GM04503 (cell line): ENCODE data around the gene C22orf31.

Experiments
- DNase-seq: peaks from one replicate; pipeline ENCODE4 v3.0.0-alpha.2; 2012; ENCODE audit warnings: low read depth

Gene C22orf31

DNA sequence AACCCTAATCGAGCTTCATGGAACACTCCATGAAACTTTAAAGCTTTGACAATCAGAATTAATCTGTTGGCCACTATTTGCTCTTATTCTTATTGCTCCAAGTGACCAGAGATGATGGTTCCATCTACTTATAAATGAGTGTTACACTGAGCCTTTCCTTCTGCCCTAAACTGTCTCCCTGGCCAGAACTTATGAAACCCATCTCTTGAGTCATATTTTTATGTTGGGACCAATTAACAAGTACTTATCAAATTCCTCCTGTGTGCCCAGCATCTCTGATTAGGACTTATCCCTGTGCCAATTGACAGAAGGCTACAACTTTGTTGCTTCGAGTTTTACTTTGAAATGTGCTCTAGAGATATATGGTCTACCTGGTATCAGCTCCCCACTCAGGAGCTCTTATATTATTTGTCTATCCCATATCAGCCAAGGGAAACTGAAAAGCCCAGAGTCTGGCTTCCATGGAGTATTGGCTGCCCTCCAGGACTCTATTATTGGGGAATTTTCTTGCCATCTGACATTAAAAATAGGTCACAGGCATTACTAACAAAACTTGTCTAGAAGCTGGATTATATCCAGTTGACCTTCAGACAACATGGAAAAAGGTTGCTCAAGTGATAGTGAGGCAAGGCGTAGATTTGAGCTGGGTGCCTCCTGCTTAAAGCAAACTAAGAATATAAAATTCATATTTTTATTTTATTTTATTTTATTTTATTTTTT, 20.0 kb upstream of the C22orf31 start:
- no peak for DNase-seq

DNA sequence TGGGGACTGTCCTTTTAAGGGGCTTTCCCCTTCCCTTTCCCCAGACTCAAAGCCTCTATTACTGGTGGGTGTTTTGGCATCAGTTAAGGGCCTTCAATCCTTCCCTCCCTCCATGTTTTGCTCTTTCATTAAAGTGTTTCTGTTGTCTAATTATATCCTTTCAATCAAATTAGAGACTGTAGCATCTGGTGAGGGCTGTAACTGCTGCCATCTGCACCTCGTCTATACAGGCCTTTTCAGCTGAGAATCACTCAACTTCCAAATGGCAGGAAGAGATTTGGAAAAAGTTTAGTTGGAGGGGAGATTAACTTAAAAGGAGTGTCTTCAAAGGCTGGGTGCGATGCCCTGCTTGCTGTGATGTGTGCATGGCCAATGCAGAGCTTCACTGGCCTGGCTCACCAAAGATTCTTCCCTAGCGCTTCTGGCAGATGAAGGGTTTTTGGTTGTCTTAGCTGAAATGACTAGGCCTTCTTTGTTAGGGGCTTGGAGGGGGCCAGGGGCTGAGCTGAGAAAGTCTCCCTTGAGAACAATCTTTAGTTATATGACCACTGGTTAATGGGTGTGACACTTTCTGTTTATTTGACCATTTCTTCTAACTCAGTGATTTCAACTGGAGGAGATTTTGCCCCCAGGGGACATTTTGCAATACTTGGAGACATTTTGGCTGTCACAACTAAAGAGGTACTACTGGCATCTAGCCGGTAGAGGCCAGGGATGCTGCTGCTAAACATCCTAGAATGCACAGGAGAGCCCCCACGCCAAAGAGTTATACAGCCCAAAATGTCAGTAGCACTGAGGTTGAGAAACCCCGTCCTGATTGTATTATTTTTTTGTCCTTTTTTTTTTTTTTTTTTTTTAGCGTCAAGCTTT, 18.7 kb upstream of the C22orf31 start:
- no peak for DNase-seq

DNA sequence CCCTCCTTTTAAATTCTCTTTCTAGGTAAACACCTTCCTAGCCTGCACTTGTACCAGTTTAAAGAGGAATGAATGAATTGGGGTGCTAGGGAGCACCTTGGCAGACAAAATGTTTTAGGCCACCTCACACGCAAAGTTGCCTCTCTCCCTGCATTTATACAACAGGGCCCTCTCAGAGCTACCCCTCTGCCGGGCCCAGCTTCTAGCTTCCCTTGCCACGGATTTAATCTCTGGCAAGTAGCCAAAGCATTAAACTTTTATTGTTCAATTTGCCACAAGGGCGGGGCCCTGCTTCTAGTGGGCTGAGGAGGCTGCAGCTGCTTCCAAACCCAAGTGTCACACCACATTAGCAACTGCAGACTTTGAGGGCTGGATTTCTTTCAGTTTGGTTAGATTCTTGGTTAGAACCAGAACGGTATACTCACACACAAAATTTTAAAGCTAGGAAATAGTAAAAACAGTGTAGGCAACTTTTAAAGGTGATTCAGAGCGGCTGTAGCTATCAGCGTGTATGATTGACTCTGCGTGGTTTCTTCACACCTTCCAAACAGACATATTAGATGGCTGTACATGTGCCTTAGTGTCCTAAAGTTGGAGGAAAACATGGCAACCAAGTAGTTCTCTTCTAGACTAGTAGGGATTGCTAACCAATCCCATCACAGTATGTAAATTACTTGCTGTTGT, 17.7 kb upstream of the C22orf31 start:
- DNase-seq: no peak

DNA sequence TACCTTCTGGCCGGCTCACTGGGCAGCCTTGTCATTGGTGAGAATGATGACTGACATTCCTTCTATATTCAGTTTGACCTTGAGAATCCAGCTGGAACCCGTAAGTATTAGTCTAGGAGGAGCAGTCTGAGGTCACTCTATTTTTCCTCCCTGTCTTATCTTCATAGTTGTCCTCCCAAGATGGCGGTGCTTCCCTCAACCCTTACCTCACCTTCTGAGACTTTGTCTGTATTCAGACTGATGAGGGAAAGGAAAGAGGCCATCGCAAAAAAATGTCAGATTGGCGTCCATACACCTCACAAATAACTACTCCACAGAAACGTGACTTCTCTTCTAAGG, 17.2 kb upstream of the C22orf31 start:
- no peak for DNase-seq

DNA sequence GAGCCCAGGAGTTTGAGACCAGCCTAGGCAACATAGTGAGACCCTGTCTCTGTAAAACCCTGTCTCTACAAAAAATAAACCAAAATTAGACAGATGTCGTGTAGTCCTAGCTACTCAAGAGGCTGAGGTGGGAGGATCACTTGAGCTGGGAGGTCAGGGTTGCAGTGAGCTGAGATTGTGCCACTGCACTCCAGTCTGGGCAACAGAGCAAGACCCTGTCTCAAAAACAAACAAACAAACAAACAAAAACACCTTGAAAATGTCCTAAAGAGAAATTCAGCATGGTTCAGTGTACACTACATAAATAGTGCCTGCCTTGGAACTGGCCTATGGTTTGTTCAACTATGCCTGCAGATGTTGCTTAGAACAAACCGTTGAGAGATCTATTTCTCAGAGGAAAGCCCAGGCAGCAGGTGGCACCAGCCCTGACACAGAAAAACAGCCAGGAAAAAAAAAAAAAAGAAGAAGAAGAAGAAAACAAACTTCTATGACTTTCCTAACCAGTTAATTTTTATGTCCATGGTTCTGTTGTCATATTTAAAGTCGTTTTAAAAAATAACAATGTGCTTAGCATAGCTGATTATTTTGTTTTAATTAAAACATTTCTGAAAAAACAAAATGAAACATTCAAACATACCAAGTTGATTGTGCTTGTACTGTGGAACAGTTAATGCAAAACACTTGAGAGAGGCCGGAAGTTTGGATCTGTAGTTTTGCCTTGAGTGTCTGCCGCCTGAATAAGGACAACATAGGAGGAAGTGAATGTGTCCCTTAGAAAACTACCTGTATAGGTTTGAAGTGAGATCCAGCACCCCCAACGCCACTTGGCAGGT, 16.6 kb upstream of the C22orf31 start:
- DNase-seq: no peak

DNA sequence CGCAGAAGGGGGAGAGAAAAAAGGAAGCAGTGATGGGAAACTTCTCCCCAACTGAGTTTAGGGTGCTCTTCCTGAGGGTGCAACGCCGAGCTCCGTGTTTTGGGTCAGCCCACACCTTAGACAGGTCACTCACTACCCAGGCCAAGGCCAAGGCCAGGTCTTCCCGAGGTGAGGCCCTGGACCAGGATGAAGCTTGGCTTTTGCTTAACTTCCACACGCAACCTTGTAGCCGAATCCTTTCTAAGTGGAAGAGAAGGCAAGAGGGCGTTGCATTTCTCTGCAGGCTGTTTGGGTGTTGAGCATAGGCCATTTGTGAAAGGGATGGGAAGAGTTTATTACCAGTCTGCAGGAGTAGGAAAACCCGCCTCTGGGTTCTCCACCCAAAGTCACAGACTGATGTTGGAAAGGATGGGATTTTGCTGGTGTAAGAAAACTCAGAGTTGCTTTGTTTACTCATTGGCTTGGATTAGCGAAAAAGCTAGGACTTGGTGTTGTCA, 12.7 kb upstream of the C22orf31 start:
- DNase-seq: no peak

DNA sequence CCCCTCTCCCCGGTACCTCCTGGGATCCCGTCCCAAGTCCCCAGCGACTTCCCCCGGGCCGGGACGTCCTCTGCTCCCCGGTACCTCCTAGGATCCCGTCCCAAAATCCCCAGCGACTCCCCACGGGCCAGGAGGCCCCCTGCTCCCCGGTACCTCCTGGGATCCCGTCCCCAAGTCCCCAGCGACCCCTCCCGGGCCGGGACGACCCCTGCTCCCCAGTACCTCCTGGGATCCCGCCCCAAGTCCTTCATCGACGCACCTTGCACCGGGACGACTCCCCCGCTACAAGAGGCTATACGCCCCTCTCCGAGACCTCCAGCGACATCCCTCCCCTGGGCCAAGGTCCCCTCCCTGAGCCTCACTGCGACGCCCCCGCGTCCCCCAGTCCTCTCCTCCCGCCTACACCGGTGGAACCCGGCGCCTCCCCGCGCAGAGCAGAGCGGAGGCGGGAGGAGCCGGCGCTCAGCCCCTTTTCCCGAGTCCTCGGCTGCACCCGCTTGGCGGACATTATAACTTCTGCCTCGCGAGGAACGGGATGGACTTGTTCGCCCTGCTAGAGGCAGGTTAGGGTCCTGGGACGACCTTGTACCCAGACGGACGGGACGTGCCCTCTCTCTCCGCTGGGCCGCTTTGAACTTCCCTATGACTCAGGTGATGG, 12.1 kb upstream of the C22orf31 start:
- DNase-seq: no peak

DNA sequence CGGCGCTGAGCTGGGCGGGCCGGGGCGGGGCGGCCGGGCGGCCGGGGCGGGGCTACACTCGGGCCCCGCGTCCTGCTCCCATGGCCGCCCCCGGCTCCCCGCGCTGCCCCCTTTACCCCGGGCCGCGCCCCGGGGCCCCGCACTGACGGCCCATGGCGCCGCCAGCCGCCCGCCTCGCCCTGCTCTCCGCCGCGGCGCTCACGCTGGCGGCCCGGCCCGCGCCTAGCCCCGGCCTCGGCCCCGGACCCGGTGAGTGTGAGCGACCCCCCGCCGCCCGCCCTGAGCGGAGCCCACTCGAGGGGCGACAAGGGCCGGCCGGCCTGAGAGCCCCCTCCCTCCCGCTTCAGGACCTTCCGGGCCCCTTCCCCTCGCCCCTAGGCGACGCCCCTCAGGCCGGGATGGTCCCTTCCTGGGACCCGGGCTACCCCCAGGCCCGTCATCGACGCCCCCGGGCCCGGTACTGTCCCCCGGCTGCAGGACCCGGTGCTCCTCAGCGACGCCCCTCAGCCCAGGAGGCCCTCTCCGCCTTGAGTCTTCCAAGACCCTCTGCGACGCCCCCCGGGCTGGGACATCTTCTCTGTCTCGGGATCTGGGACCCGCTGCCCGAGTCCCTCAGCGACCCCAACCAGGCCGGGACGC, 11.5 kb upstream of the C22orf31 start, which contains the start of gene KREMEN1:
TSS of gene KREMEN1 (plus strand) at position 57 of the 639 bp plus-strand sequence. CDS start at position 153, 96 bp downstream.
- no peak for DNase-seq

DNA sequence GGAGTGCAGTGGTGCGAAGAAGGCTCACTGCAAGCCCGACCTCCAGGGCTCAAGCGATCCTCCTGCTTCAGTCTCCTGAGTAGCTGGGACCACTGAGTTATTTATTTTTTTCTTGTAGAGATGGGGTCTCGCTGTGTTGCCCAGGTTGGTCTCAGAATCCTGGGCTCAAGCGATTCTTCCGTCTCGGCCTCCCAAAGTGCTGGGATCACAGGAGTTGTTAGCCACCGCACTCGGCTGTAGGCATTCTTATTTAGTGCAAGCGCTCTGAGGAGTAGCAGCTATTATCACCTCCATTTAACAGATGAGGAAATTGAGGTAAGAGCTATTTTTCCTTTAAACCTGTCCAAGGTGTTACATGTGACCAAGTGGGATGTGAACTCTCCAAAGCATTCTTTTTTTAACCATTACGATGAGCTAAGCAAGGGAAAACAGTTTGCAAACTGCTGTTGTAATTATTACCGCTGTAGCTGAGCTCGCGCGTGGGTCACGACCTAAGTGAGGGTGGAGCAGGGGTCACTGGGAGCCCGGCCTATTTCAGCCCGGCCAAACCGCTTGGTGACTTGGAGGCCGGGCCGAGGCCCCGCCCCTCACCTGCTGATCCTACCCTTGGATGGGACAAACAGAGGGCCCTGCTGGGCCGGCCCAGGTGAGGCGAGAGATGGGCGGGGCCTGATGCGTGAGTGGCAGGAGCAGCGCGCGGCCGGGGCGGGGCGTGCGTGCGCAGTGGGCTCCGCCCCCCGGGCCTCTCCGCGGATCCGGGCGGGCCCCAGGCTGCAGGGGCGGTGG, 10.8 kb upstream of the C22orf31 start:
- no peak for DNase-seq

DNA sequence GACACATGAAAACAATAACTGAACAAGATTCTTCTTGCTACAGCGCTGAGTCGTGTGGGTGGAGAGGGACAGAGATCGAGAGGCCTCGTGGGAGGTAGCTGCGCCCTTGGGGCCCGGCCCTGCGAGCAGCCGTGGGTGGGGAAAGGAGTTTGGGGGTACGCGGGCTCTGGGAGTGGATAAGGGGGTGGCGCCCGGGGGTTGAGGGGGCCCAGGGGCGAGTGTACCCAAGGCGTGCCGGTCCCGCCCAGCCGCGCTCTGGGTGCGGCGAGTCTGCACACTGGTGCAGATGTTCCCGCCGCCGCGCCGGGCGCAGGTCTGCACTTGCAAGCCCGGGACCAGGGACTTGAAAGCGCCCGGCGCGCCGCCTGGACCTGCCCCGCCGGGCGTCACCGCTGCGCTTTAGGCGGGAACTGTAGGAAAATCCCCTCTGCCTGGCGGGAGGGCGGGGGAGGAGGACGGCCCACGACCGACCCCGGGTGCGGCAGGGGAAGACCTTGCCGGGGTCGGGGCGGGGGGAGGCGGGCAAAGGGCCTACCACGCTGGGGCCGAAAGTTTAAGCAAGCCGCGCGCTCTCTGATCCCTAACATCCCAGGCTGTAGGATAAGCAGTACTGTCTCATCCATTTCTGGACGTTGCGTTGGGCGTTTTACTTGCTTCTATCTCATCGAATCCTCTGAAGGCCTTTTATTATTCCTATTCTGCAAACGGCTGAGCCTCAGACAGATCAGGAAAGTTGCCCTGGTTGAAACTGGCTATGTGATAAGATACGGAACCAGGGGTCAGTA, 9.8 kb upstream of the C22orf31 start:
- no peak for DNase-seq

DNA sequence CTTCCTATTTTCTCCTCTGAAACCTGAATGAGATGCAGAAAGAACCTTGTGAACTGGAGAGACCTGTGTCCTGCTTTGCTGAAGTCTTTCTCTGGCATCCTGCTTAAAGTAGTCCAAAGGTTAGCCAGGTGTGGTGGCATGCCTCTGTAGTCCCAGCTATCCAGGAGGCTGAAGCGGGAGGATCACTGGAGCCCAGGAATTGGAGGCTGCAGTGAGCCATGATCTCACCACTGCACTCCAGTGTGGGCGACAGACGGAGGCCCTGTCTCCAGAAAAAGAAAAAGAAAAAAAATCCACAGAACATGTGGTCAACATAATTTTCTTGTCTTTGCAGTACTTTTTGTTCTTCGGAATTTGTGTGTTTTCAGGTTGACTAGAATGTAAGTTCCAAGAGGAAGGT, 8.9 kb upstream of the C22orf31 start:
- no peak for DNase-seq

DNA sequence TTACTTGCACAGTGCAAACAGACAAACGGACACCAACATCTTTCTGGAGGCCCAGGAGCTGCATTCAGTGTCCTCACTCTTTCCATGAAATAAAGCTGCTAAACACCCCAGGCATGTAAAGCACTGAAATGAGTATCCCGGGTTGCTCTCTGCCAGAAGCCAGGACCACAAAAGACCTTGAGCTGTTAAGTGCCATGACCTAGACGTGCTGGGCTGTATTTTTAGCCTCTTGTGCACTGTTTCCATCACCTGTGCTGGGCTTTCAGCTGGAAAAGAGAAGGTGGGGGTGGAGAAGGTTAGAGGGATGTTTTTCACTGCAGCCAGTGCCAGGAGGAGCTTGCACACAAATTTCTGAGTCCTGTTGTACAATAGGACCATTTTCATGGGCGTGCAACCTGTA, 7.8 kb upstream of the C22orf31 start:
- no peak for DNase-seq

DNA sequence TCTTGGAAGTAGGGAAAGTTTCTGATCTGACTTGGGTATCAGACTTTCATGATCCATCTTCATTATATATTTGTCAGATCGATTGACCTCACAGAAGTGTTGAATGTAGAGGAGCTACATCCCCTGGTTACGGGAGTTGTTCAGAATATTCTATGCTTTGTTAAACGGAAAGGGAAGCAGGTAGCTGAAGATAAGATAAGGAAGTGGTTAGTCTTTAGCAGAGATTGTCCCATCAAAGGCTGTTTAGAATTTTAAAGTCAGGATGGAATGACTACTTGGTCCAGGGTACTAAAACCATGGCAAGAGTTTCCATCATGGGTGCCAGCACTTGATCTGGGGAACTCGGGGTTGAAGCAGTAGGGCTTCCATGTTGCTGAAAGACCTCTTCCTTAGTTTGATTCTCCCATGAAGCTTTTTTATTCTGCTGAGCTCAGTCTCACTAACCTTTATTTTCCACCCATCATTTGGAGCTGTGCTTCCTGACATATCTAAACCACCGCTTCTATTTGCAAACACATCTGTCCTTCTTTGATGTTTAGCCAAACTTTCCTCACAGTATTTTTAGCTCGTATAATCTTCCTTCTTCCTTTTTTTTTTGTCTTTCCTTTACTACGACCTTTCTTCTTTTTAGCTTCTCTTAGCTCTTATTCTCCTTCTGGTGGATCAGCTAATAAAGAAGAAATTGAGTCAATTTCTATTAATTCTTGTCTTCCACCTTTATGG, 4.0 kb upstream of the C22orf31 start:
- DNase-seq: no peak

DNA sequence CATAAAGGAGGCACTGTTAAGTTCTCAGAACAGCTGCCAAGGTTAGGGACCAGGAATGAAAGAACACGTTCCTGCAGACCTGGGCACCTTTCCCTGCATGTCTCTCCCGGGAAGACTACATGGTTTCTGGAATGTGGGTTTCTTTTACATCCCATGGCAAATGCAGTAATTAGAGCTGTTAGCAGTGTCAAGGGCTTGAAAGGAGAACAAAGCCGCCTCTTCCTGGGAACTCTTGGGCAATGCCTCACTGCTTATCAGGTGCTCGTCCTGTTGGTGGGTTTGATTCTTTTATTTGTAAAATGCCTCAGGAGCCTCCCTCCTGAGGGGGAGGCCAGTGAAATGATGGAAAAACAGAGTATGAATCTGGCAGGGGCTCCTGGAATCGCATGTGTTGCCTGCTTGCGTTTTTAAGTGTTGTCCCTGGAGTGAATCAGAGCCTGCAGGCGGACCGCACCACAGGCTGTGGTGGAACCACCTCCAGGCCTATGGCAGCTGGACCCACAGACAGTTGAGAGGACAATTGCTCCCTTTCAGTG, 723 bp upstream of the C22orf31 start:
- DNase-seq: no peak

DNA sequence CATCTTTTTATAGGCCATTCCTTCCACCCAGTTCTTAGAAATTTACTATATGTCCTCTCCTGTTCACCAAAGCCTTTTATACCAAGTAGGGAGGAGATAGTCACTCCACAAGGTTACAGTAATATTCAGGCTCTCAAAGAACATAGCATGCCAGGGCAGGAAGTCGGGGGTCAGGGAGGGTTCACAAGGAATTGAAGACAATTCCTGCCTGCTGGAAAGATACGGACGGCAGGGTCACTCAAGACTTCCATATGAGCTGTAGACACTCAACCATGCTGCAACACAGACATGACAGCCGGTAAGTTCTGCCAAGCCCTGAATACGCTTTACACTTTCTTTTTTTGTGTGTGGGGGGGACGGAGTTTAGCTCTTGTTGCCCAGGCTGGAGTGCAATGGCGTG, 700 bp downstream of the C22orf31 start:
- DNase-seq: no peak

DNA sequence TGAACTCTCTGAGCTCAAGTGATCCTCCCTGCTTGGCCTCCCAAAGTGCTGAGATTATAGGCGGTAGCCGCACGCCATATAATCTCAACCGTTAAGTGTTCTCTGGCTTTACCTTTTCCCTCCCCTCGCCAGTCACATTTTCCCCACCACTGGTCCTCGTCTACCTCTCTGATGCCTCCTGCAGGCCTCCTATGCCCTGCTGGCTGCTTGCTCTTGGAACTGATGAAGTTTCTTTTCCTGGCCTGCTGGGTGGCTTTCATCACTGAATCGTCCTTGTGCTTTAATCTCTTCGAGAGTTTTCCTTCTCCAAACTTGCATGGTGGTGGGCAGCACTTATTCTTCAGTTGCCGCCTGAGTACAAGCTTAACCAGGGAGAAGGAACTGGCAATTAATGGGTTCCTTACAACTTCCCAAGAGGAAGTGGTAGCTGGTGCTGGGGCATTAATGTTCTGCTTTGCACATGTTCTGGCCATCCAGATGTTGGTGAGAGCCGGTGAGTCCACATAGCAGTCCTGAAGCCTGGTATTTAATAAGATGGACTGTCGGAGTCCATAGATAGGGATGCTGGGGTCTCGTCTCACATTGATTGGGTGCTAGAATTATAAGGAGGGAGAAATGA, 1.3 kb downstream of the C22orf31 start:
- DNase-seq: no peak

DNA sequence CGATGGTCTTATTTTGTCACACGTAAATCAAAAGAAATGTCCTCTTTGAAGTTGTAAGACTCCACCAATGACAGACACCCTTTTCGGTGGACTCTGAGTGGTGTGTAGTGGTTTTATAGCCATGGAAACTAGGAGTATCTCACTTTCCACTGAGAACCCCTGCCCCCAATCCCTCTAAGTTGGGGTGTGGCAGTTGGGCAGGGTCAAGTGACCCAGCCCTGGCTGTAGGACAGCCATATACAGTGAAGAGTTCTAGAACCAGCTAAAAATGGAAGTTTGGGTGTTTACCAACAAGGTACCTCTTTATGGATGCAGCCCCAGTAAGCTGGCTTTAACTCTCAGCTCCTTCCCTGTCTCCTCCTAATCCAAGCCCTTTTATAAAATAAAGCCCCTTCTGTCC, 5.2 kb downstream of the C22orf31 start:
- DNase-seq: no peak
